Mammary epithelial cell (primary cell): Measurements from ENCODE around the gene UNK.
"Not testable (repeated sequence)": the region's sequence is repeated elsewhere in the genome, so short reads cannot be mapped to it uniquely, and the experiment has no call there.

ENCODE experiments used
- EZH2 ChIP-seq: IDR thresholded peaks from 2 replicates; pipeline ENCODE4 v1.6.1; 2012; ENCODE audit warnings: low read length, inconsistent platforms, borderline replicate concordance
- TF ChIP-seq, protein P1 (sequence below), 2 donors: IDR thresholded peaks in 1 of 2; conservative IDR thresholded peaks in 1 of 2; 2 replicates each; pipeline ENCODE4 v1.5.1; 2011 to 2012; ENCODE audit warnings: inconsistent platforms in 2 of 2, low read length in 2 of 2, mild to moderate bottlenecking in 2 of 2, control low read depth in 1 of 2, low read depth in 1 of 2; ENCODE audit not compliant: insufficient read depth in 1 of 2; ENCODE audit errors: extremely low read depth in 1 of 2

DNA sequence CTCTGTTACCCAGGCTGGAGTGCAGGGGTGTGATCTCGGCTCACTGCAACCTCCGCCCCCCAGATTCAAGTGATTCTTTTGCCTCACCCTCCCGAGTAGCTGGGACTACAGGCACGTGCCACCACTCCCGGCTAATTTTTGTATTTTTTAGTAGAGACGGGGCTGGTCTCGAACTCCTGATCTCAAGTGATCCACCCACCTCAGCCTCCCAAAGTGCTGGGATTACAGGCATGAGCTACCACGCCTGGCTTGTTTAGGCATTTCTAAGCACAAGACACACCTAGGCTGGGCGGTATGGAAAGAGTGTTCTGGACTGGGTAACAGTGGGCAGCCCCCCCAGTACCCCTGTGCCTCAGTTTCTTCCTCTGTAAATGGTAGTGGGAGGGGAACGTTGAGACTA lies 85.6 kb downstream of the UNK start:
- TF ChIP-seq, protein P1, sequence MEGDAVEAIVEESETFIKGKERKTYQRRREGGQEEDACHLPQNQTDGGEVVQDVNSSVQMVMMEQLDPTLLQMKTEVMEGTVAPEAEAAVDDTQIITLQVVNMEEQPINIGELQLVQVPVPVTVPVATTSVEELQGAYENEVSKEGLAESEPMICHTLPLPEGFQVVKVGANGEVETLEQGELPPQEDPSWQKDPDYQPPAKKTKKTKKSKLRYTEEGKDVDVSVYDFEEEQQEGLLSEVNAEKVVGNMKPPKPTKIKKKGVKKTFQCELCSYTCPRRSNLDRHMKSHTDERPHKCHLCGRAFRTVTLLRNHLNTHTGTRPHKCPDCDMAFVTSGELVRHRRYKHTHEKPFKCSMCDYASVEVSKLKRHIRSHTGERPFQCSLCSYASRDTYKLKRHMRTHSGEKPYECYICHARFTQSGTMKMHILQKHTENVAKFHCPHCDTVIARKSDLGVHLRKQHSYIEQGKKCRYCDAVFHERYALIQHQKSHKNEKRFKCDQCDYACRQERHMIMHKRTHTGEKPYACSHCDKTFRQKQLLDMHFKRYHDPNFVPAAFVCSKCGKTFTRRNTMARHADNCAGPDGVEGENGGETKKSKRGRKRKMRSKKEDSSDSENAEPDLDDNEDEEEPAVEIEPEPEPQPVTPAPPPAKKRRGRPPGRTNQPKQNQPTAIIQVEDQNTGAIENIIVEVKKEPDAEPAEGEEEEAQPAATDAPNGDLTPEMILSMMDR (conservative IDR thresholded peaks at IDR 0.05 in 1 of 2, IDR thresholded peaks at IDR 0.05 in 1 of 2; ENCODE audit: extremely low read depth in 1 of 2, insufficient read depth in 1 of 2, low read depth in 1 of 2, low read length in 2 of 2) = not testable (repeated sequence)
- TF ChIP-seq EZH2 = not testable (repeated sequence)
